Central memory CD8-positive, alpha-beta T cell (primary cell): ENCODE measurements around the gene ETS1.

Experiments used
- ATAC-seq: fragments of 150-1000 bp; cut with Tn5 transposase; replicated peaks from 2 replicates; pipeline ENCODE4 v1.10.0; 2022; ENCODE audit warnings: mild to moderate bottlenecking, moderate FRiP score, moderate number of reproducible peaks; ENCODE audit not compliant: poor library complexity, severe bottlenecking; ENCODE audit errors: extremely low read depth
- DNase-seq, 2 donors: peaks; one replicate each; pipeline ENCODE4 v3.0.0; 2021; ENCODE audit warnings: low spot score in 2 of 2
- H3K27ac Mint-ChIP-seq: one replicate; pipeline ENCODE4 v1.8.0; 2022; ENCODE audit warnings: low read depth, mild to moderate bottlenecking, moderate library complexity, mixed read lengths
- H3K27me3 Mint-ChIP-seq: one replicate; pipeline ENCODE4 v1.8.0; 2022; ENCODE audit warnings: mixed read lengths
- H3K36me3 Mint-ChIP-seq: one replicate; pipeline ENCODE4 v1.8.0; 2022; ENCODE audit warnings: mild to moderate bottlenecking, moderate library complexity, mixed read lengths; ENCODE audit not compliant: insufficient read depth
- H3K4me1 Mint-ChIP-seq: one replicate; pipeline ENCODE4 v1.8.0; 2022; ENCODE audit warnings: mixed read lengths
- H3K4me3 Mint-ChIP-seq: one replicate; pipeline ENCODE4 v1.8.0; 2022; ENCODE audit warnings: mild to moderate bottlenecking, moderate library complexity, mixed read lengths
- H3K9me3 Mint-ChIP-seq: one replicate; pipeline ENCODE4 v1.8.0; 2022; ENCODE audit warnings: mixed read lengths

ETS1 gene

GRCh38 chr11:128598096-128598495 is 10.7 kb upstream of the ETS1 start:
- Mint-ChIP-seq H3K4me1 (peaks cover 7% of the 10 kb centered on the region), H3K4me3 (no peak overlapping the region), H3K27me3 (no peaks in the 10 kb centered on the region), H3K27ac (no peak overlapping the region), H3K36me3 (no peaks in the 10 kb centered on the region), H3K9me3 (no peaks in the 10 kb centered on the region)
- DNase-seq (no peak), ATAC-seq (no peak)

- DNase-seq (no peak), ATAC-seq (no peak)
- H3K9me3 Mint-ChIP-seq: no peaks in the 10 kb centered on the region
- H3K36me3 Mint-ChIP-seq: no peaks in the 10 kb centered on the region
- H3K4me1 Mint-ChIP-seq: peaks cover 4% of the 10 kb centered on the region
- H3K27ac Mint-ChIP-seq: no peak overlapping the region
- no peaks in the 10 kb centered on the region for H3K27me3 Mint-ChIP-seq
- H3K4me3 Mint-ChIP-seq: no peak overlapping the region
These were observed 9.9 kb upstream of the ETS1 start for GRCh38 chr11:128597209-128597608.

- H3K4me3 Mint-ChIP-seq: no peak overlapping the region
- peaks cover 4% of the 10 kb centered on the region for H3K4me1 Mint-ChIP-seq
- H3K9me3 Mint-ChIP-seq: no peaks in the 10 kb centered on the region
- no peaks in the 10 kb centered on the region for H3K36me3 Mint-ChIP-seq
- H3K27me3 Mint-ChIP-seq: no peaks in the 10 kb centered on the region
- ATAC-seq (no peak), DNase-seq (no peak)
- H3K27ac Mint-ChIP-seq: no peak overlapping the region
These were observed 8.9 kb upstream of the ETS1 start for GRCh38 chr11:128596250-128596649.

GRCh38 chr11:128595775-128596174 is 8.4 kb upstream of the ETS1 start:
- no peaks in the 10 kb centered on the region for H3K27me3 Mint-ChIP-seq
- no peaks in the 10 kb centered on the region for H3K9me3 Mint-ChIP-seq
- H3K4me1 Mint-ChIP-seq: peaks cover 4% of the 10 kb centered on the region
- no peak overlapping the region for H3K27ac Mint-ChIP-seq
- H3K36me3 Mint-ChIP-seq: no peaks in the 10 kb centered on the region
- DNase-seq (no peak), ATAC-seq (no peak)
- H3K4me3 Mint-ChIP-seq: no peak overlapping the region

- Mint-ChIP-seq H3K27ac (no peak overlapping the region), H3K4me1 (peaks cover 4% of the 10 kb centered on the region), H3K4me3 (no peak overlapping the region), H3K9me3 (no peaks in the 10 kb centered on the region), H3K36me3 (no peaks in the 10 kb centered on the region), H3K27me3 (no peaks in the 10 kb centered on the region)
- no peak for ATAC-seq
- no peak for DNase-seq
These were observed 7.9 kb upstream of the ETS1 start for GRCh38 chr11:128595221-128595620.

- Mint-ChIP-seq H3K4me3 (no peak overlapping the region), H3K36me3 (no peaks in the 10 kb centered on the region), H3K4me1 (peaks cover 4% of the 10 kb centered on the region), H3K9me3 (no peaks in the 10 kb centered on the region), H3K27ac (no peak overlapping the region), H3K27me3 (no peaks in the 10 kb centered on the region)
- no peak for DNase-seq
- ATAC-seq: no peak
These were observed 6.9 kb upstream of the ETS1 start for GRCh38 chr11:128594226-128594625.

GRCh38 chr11:128593281-128593680 is 5.9 kb upstream of the ETS1 start:
- H3K4me1 Mint-ChIP-seq: peaks cover 1% of the 10 kb centered on the region
- no peaks in the 10 kb centered on the region for H3K36me3 Mint-ChIP-seq
- H3K4me3 Mint-ChIP-seq: no peak overlapping the region
- ATAC-seq (no peak), DNase-seq (no peak)
- no peaks in the 10 kb centered on the region for H3K27me3 Mint-ChIP-seq
- no peaks in the 10 kb centered on the region for H3K9me3 Mint-ChIP-seq
- no peak overlapping the region for H3K27ac Mint-ChIP-seq

- Mint-ChIP-seq H3K36me3 (no peaks in the 10 kb centered on the region), H3K27ac (no peak overlapping the region), H3K4me3 (no peak overlapping the region), H3K9me3 (no peaks in the 10 kb centered on the region), H3K27me3 (no peaks in the 10 kb centered on the region), H3K4me1 (no peaks in the 10 kb centered on the region)
- no peak for ATAC-seq
- no peak for DNase-seq
These were observed 5.1 kb upstream of the ETS1 start for GRCh38 chr11:128592454-128592853.

- Mint-ChIP-seq H3K27me3 (no peaks in the 10 kb centered on the region), H3K36me3 (no peaks in the 10 kb centered on the region), H3K4me3 (no peak overlapping the region), H3K4me1 (peaks cover 6% of the 10 kb centered on the region), H3K27ac (no peak overlapping the region), H3K9me3 (no peaks in the 10 kb centered on the region)
- ATAC-seq (no peak), DNase-seq (no peak)
These were observed 3.2 kb upstream of the ETS1 start for GRCh38 chr11:128590587-128590986.

GRCh38 chr11:128589998-128590397 is 2.6 kb upstream of the ETS1 start:
- H3K27ac Mint-ChIP-seq: no peak overlapping the region
- peaks cover under 1% of the 10 kb centered on the region for H3K27me3 Mint-ChIP-seq
- H3K36me3 Mint-ChIP-seq: no peaks in the 10 kb centered on the region
- ATAC-seq (no peak), DNase-seq (no peak)
- peaks cover 8% of the 10 kb centered on the region for H3K4me1 Mint-ChIP-seq
- H3K4me3 Mint-ChIP-seq: no peak overlapping the region
- H3K9me3 Mint-ChIP-seq: no peaks in the 10 kb centered on the region

- ATAC-seq: no peak
- Mint-ChIP-seq H3K36me3 (no peaks in the 10 kb centered on the region), H3K4me1 (peaks cover 15% of the 10 kb centered on the region), H3K9me3 (no peaks in the 10 kb centered on the region), H3K27ac (no peak overlapping the region), H3K27me3 (peaks cover 9% of the 10 kb centered on the region), H3K4me3 (no peak overlapping the region)
- DNase-seq: no peak
These were observed 735 bp upstream of the ETS1 start for GRCh38 chr11:128588093-128588492.

GRCh38 chr11:128586689-128587088 is 669 bp downstream of the ETS1 start:
- ATAC-seq: no peak
- Mint-ChIP-seq H3K27ac (no peak overlapping the region), H3K9me3 (no peaks in the 10 kb centered on the region), H3K4me3 (no peak overlapping the region), H3K36me3 (no peaks in the 10 kb centered on the region), H3K27me3 (peaks cover 9% of the 10 kb centered on the region), H3K4me1 (peaks cover 15% of the 10 kb centered on the region)
- no peak for DNase-seq

- Mint-ChIP-seq H3K27ac (no peak overlapping the region), H3K9me3 (no peaks in the 10 kb centered on the region), H3K27me3 (peaks cover 9% of the 10 kb centered on the region), H3K4me3 (no peak overlapping the region), H3K4me1 (peaks cover 18% of the 10 kb centered on the region), H3K36me3 (no peaks in the 10 kb centered on the region)
- DNase-seq (no peak), ATAC-seq (no peak)
These were observed 1.7 kb downstream of the ETS1 start for GRCh38 chr11:128585498-128586238.
